Stimulated activated CD4-positive, alpha-beta T cell treated with anti-CD3 and anti-CD28 coated beads, Interleukin-12 subunit alpha, Interleukin-12 subunit beta, amount 100 ng/mL, for 48 hours (primary cell): ENCODE measurements around the gene PTPN18.
A peak's percentile ranks its signal among the peaks of the same experiment; 100 is the strongest.
"Not testable (repeated sequence)": the region's sequence is repeated elsewhere in the genome, so short reads cannot be mapped to it uniquely, and the experiment has no call there.

Experiments
- DNase-seq, 3 donors: peaks; one replicate each; pipeline ENCODE4 v3.0.0-alpha.2; 2020; ENCODE audit warnings: low read depth in 2 of 3, low spot score in 1 of 3

The PTPN18 gene

GRCh38 chr2:130380096-130380934, 24.5 kb downstream of the PTPN18 start:
- DNase-seq: no peak

GRCh38 chr2:130381145-130381544, 25.3 kb downstream of the PTPN18 start:
- no peak for DNase-seq

GRCh38 chr2:130381619-130382018, 25.8 kb downstream of the PTPN18 start:
- DNase-seq: no peak

- DNase-seq: no peak
These were observed 26.6 kb downstream of the PTPN18 start for GRCh38 chr2:130382313-130382917.

GRCh38 chr2:130385709-130386108, 29.9 kb downstream of the PTPN18 start:
- no peak for DNase-seq

GRCh38 chr2:130387071-130387400, 31.2 kb downstream of the PTPN18 start:
- no peak for DNase-seq

GRCh38 chr2:130387804-130388203, 31.9 kb downstream of the PTPN18 start:
- no peak for DNase-seq

GRCh38 chr2:130388221-130388907, 32.5 kb downstream of the PTPN18 start:
- DNase-seq: no peak

GRCh38 chr2:130389358-130389757, 33.5 kb downstream of the PTPN18 start:
- no peak for DNase-seq

GRCh38 chr2:130389783-130390182, 33.9 kb downstream of the PTPN18 start:
- DNase-seq: no peak

- no peak for DNase-seq
These were observed 34.7 kb downstream of the PTPN18 start for GRCh38 chr2:130390460-130391057.

GRCh38 chr2:130391058-130391871, 35.4 kb downstream of the PTPN18 start:
- DNase-seq: peak; percentile 60 to 77 (median 64)

GRCh38 chr2:130391872-130392670, 36.2 kb downstream of the PTPN18 start:
- no peak for DNase-seq

GRCh38 chr2:130393318-130393910, 37.6 kb downstream of the PTPN18 start:
- no peak for DNase-seq

- not testable (repeated sequence) for DNase-seq
These were observed 50.4 kb downstream of the PTPN18 start for GRCh38 chr2:130406280-130406679.

GRCh38 chr2:130416693-130417092, 60.8 kb downstream of the PTPN18 start:
- DNase-seq: peak in 1 of 3 donors; percentile 25

GRCh38 chr2:130418845-130419244, 63.0 kb downstream of the PTPN18 start:
- DNase-seq: not testable (repeated sequence)
